Activated T-cell treated with anti-CD3 and anti-CD28 coated beads, Interleukin-2, amount 50 U/mL, for 4 hours (primary cell): ENCODE results near the gene TACC2. TPM values are rescaled to one million over a fixed set of nuclear protein-coding genes. Genes with fewer than 3 reads are reported as not detected.

Experiments used
- ATAC-seq, 2 donors: fragments of 200-7000 bp; cut with Tn5 transposase; one replicate each; pipeline ENCODE4 v1.10.0; 2021
- DNase-seq: peaks from one replicate; pipeline ENCODE4 v3.0.0-alpha.2; 2020
- H3K27me3 Mint-ChIP-seq: one replicate; pipeline ENCODE4 v1.8.0; 2021; ENCODE audit warnings: low read depth, mixed read lengths
- H3K36me3 Mint-ChIP-seq: one replicate; pipeline ENCODE4 v1.8.0; 2022; ENCODE audit warnings: mixed read lengths; ENCODE audit not compliant: insufficient read depth
- H3K4me1 Mint-ChIP-seq: one replicate; pipeline ENCODE4 v1.8.0; 2021; ENCODE audit warnings: low read depth, mixed read lengths
- H3K4me3 Mint-ChIP-seq: one replicate; pipeline ENCODE4 v1.8.0; 2021; ENCODE audit warnings: mild to moderate bottlenecking, moderate library complexity, mixed read lengths
- H3K9me3 Mint-ChIP-seq: one replicate; pipeline ENCODE4 v1.8.0; 2021; ENCODE audit warnings: mixed read lengths
- total RNA-seq, 3 donors: library from RNA; stranded (reverse); gene quantifications; one replicate each; pipeline ENCODE4 v1.2.1, GENCODE V29; 2021

Gene TACC2
- total RNA-seq, 3 donors from 2014 or later, result 0.21 to 0.57 (median 0.43) TPM

DNA sequence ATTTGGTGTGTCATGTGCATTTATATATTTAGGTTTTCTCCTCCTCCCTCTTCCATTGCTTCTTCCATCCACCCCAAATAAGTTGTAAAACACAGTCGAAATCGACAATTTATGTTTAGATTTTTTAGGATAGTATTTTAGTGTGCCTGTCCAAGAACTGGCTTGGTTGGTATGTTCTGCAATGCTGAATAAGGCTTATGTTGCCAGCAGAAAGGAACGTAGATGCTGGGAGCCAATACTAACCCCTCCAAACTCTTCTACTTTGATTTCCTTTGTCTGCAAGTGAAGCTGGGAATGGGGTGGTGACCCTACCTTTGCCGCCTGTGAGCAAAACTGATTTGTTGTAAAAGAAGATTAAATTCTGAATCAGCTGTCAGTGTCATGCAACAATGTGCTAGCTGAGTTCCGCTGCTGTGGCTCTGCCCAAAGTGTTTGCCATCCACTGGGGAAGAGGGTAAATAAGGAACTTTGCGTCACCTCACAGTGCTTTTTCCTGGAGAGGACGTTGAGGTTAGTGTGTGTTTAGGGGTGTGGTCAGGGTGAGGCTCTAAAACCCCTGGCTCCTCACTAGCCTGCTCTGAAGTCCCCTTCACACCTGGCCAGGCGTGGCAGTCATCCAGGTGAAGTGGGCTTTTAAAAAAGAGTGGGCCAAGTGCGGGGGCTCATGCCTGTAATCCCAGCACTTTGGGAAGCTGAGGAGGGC, 44.4 kb downstream of the TACC2 start:
- ATAC-seq (no peak), DNase-seq (no peak)
- Mint-ChIP-seq H3K4me1 (no peaks in the 10 kb centered on the region), H3K36me3 (no peaks in the 10 kb centered on the region), H3K27me3 (peaks cover 22% of the 10 kb centered on the region), H3K9me3 (no peaks in the 10 kb centered on the region), H3K4me3 (no peak overlapping the region)

DNA sequence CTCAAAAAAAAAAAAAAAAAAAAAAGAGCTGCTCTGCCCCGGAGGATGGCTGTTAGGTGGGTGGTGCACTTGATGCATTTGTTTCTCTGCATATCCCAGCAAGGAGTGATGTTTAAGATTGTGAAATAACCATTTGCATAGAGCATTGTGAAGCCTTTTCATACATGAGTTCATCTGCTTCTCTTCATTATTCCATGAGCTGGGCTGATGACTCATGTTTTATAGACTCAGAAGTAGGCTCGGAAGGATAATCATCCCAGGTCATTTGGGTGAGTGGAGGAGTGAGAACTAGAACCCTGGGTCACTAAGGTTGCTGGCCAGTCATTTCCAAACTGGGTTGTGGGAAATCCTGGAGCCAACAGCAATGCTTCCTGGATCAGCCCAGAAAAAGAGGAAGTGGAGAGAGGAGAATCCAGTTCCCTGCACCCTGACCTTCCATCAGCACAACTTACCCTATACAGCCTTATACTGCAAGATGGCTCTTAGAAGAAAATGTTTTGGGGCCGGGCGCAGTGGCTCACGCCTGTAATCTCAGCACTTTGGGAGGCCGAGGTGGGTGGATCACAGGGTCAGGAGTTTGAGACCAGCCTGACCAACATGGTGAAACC, 45.3 kb downstream of the TACC2 start:
- no peak for DNase-seq
- no peak for ATAC-seq
- Mint-ChIP-seq H3K4me3 (no peak overlapping the region), H3K27me3 (peaks cover 24% of the 10 kb centered on the region), H3K4me1 (no peaks in the 10 kb centered on the region), H3K9me3 (no peaks in the 10 kb centered on the region), H3K36me3 (no peaks in the 10 kb centered on the region)

DNA sequence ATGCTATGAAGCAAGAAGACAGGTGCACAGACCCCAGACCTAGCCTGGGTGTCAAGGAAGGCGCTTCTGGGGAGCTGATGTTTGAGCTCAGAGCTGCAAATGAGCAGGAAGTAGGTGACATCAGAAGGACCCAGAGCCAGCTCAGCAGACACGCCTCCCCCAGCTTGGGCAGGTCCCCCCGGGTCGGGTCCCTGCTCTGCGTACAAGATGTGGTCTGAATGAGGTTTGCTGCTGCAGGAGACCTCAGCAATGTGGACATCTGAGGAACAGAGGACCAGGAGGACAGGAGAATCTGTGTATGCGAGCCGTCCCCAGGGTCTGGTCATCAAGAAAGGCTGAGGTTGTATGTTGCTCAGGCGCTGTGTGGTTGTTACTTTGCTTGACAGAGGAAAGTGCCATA, 51.8 kb downstream of the TACC2 start:
- no peak for ATAC-seq
- no peaks in the 10 kb centered on the region for H3K4me1 Mint-ChIP-seq
- peaks cover 38% of the 10 kb centered on the region for H3K27me3 Mint-ChIP-seq
- no peaks in the 10 kb centered on the region for H3K9me3 Mint-ChIP-seq
- no peak for DNase-seq
- H3K36me3 Mint-ChIP-seq, result no peaks in the 10 kb centered on the region
- no peak overlapping the region for H3K4me3 Mint-ChIP-seq

DNA sequence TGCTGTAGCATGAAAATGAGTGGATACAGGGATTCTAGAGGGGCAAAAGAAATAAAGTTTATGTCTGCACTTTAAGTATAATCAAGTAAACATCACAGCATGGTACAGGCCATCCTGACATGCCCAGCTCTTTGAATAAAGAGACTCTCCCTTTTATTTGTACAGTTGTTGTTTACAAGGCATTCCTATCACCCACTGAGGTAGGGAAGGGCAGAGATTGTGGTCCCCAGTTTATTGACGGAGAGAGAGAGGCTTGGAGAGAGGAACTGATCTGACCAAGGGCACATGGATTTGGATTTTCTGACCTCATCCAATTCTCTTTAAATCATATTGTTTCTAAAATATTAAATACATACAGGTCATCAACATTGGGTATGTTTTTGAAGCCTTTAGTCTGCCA, 53.9 kb downstream of the TACC2 start:
- peaks cover 28% of the 10 kb centered on the region for H3K27me3 Mint-ChIP-seq
- no peaks in the 10 kb centered on the region for H3K4me1 Mint-ChIP-seq
- no peak overlapping the region for H3K4me3 Mint-ChIP-seq
- DNase-seq, result no peak
- no peaks in the 10 kb centered on the region for H3K36me3 Mint-ChIP-seq
- no peaks in the 10 kb centered on the region for H3K9me3 Mint-ChIP-seq
- no peak for ATAC-seq

DNA sequence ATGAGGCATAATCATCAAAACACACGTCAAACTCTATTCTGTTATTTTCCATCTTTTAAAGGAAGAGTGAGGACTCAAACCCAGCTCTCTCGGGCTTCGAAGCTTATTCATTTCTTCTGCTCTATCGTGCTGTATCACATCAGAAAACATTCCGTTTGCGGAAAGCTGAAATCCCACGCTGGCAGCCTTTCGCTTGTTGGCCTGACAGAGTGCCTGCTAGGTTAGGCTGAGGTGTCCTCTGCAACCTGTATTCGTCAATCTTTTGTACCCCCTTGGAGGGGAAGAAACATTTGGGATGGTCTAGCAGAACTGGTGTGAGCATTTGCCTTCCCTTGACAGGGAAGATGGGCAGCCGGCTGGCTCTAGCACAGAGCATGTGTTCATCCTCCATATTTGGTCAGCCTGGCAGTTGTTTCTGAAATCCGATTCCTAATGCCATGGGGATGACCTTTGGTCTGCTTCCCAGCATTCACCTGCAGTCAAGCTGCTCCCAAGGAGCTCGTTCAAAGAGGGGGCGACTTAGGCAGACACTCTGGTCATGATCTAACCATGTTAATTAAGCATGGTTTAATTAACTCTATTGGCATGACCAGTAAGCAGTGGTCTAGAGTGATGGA, 55.2 kb downstream of the TACC2 start:
- Mint-ChIP-seq H3K27me3 (peaks cover 24% of the 10 kb centered on the region), H3K4me3 (no peak overlapping the region), H3K4me1 (no peaks in the 10 kb centered on the region), H3K9me3 (no peaks in the 10 kb centered on the region), H3K36me3 (no peaks in the 10 kb centered on the region)
- ATAC-seq (no peak), DNase-seq (no peak)

DNA sequence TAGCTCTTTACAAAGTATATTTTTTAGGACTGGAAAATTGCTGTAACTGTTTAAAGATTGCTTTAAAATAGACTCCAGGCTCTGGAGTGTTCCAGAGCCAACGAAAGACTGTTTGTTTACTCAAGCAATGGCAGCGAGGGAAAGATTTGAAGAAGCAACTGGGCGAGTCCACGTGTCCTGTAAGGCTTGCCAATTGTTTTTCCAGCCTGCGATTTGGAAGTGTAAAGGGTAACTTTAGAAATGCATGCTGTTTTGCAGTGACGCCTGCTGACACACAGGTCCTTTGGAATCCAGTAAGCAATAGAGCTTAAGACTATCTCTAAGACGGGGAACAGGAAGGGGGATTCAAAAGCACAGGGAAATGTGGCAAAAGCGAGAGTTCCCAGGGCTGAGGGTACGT, 55.8 kb downstream of the TACC2 start:
- no peaks in the 10 kb centered on the region for H3K4me1 Mint-ChIP-seq
- no peak for ATAC-seq
- H3K36me3 Mint-ChIP-seq, result no peaks in the 10 kb centered on the region
- H3K4me3 Mint-ChIP-seq, result no peak overlapping the region
- peaks cover 20% of the 10 kb centered on the region for H3K27me3 Mint-ChIP-seq
- H3K9me3 Mint-ChIP-seq, result no peaks in the 10 kb centered on the region
- DNase-seq, result no peak

DNA sequence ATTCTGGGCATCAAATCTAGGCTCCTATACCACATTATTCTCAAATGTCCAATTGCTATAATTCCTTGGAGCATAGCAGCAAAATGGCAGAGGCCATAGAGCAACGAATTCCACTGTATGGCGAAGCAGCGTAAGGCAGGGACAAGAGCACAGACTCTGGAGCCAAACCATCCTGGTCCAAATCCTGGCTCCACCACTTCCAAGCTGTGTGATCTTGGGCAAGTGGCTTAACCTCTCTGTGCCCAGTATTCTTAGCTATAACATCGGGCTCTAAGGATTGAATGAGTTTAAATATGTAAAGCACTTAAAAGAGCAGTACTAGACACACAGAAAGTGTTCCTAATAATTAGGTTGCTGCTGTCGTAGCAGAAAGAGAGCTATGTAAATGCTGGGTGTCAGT, 56.2 kb downstream of the TACC2 start:
- Mint-ChIP-seq H3K4me3 (no peak overlapping the region), H3K9me3 (no peaks in the 10 kb centered on the region), H3K4me1 (no peaks in the 10 kb centered on the region), H3K36me3 (no peaks in the 10 kb centered on the region), H3K27me3 (peaks cover 19% of the 10 kb centered on the region)
- ATAC-seq (no peak), DNase-seq (no peak)

DNA sequence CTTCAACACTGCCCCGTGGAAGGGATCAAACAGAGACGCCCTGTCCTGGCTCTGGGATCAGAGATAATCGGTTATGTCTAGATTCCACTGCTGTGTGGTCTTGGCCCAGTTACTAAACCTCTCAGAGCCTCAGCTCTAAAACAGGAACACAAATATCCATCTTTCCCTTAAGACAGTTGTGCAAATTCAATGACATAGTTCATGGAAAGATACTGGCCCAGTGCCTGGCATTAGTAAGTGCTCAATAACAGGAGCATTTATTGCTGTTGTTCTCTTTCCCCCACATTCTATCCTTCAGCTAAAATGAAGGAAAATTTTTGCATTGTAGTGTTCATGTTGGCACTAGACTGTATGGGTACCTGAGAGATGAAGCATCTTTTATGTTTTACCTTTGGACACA, 58.6 kb downstream of the TACC2 start:
- no peak overlapping the region for H3K4me3 Mint-ChIP-seq
- H3K27me3 Mint-ChIP-seq, result peaks cover 17% of the 10 kb centered on the region
- H3K4me1 Mint-ChIP-seq, result no peaks in the 10 kb centered on the region
- DNase-seq (no peak), ATAC-seq (no peak)
- no peaks in the 10 kb centered on the region for H3K36me3 Mint-ChIP-seq
- no peaks in the 10 kb centered on the region for H3K9me3 Mint-ChIP-seq

DNA sequence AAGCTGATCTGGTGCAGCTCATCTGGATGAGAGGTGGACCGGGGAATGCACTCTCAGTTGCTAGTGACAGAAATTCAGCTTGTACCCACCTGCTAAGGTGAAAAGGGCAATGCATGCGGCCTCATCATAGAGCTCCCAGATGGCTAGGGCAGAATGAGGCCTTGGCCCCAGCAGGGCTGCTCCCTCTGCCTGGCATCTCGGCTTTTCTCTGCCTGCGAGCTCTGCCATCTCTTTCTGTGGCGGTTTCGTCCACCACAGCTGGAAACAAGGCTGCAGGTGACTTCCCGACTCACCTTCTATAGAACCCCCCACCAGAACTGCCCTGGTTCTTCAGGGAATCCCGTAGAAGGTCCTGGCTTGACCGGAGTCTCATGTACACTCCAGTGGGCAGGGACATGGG, 60.1 kb downstream of the TACC2 start:
- Mint-ChIP-seq H3K27me3 (peaks cover 18% of the 10 kb centered on the region), H3K4me1 (no peaks in the 10 kb centered on the region), H3K4me3 (no peak overlapping the region), H3K9me3 (no peaks in the 10 kb centered on the region), H3K36me3 (no peaks in the 10 kb centered on the region)
- DNase-seq, result no peak
- no peak for ATAC-seq

DNA sequence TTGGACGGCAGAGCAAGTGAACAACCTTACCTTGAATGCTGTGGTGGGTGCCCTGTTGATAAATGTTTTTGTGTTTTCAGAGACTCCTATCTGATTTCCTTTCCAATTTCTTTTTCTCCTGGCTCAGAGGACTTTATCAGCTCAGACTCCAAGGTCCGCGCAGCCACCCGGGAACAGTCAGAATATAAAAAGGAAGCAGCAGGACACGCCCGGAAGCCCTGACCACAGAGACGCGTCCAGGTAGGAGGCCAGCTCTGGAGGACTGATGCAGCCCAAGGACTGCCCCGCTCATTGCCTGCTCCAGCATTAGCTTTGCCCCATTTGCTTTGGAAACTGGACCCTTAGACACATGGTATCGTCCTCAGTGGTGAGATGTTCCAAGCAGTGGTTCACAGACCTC, 61.3 kb downstream of the TACC2 start:
- ATAC-seq (no peak), DNase-seq (no peak)
- Mint-ChIP-seq H3K4me3 (no peak overlapping the region), H3K4me1 (no peaks in the 10 kb centered on the region), H3K27me3 (peaks cover 8% of the 10 kb centered on the region), H3K36me3 (no peaks in the 10 kb centered on the region), H3K9me3 (no peaks in the 10 kb centered on the region)

DNA sequence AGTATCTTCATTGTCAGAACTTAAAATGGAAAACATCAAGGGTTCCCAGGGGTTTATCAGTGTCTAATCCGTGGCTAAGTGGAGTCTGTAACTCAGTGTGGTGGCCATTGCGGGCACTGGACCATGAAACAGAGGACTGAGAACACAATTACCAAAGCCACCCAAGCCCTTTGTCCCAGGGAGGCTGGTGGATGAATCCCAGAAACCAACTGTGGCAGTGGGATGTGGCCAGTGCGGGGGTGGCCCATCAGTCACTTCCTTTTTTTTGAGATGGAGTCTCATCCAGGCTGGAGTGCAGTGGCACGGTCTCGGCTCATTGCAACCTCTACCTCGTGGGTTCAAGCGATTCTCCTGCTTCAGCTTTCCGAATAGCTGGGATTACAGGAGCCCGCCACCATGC, 61.8 kb downstream of the TACC2 start:
- H3K4me1 Mint-ChIP-seq, result no peaks in the 10 kb centered on the region
- no peaks in the 10 kb centered on the region for H3K9me3 Mint-ChIP-seq
- H3K27me3 Mint-ChIP-seq, result peaks cover 3% of the 10 kb centered on the region
- DNase-seq, result no peak
- ATAC-seq, result no peak
- no peaks in the 10 kb centered on the region for H3K36me3 Mint-ChIP-seq
- no peak overlapping the region for H3K4me3 Mint-ChIP-seq

DNA sequence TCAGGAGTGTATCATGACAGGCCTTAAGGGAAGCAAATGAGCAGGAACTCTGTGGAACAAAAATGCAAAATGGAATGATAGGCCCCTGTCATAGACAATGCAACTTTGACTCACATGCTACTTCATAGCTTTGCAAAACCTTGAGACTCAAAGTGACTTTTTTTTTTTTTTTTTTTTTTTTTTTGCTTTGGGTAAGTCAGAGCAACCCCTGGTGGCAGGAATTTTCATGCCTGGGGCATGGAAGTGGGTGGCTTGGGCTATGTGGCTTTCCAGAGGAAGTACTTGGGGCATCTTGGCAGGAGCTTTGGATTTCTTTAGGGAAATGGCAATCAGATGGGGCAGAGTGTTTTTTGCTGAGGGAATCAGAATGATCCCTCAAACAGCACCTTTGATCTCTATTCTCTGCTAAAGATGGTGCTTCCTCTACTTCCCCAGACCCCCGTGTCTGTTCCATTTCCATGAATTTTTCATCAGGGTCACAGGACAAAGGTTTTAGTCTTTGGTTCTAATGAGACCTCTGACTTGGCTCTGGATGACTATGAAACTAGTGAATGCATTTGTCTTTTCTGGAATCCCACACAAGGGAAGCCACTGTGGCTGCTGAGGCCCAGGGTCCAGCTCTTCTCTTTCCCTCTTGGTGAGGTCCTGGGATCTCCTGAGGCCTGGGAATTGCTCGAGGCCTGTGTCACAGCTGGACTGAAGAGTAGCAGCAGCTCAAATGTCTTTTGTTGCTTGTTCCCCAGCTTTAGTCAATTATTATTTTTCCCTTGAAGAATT, 62.8 kb downstream of the TACC2 start:
- Mint-ChIP-seq H3K4me1 (no peaks in the 10 kb centered on the region), H3K9me3 (no peaks in the 10 kb centered on the region), H3K36me3 (no peaks in the 10 kb centered on the region), H3K4me3 (no peak overlapping the region), H3K27me3 (peaks cover 3% of the 10 kb centered on the region)
- ATAC-seq (no peak), DNase-seq (no peak)

DNA sequence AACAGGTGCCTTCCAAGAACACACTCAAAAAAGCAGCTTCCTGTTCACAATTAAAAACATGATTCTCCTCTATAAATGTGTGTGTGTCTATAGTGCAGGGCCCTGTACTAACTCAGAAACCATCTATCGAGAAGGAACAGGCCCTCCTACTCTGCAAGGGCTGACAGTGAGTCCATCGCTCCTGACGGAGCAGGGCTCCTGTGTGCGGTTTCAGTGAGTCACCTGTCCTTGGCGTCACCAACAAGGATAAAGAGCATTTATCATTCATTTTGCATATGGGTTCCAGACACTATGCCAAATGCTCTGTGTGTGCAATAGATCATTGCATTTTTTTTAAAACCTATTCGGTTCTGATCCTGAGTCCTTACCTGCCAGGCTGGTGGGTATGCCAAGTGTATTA, 63.7 kb downstream of the TACC2 start:
- ATAC-seq (no peak), DNase-seq (no peak)
- no peaks in the 10 kb centered on the region for H3K9me3 Mint-ChIP-seq
- no peaks in the 10 kb centered on the region for H3K4me1 Mint-ChIP-seq
- H3K27me3 Mint-ChIP-seq, result peaks cover 3% of the 10 kb centered on the region
- no peaks in the 10 kb centered on the region for H3K36me3 Mint-ChIP-seq
- no peak overlapping the region for H3K4me3 Mint-ChIP-seq

DNA sequence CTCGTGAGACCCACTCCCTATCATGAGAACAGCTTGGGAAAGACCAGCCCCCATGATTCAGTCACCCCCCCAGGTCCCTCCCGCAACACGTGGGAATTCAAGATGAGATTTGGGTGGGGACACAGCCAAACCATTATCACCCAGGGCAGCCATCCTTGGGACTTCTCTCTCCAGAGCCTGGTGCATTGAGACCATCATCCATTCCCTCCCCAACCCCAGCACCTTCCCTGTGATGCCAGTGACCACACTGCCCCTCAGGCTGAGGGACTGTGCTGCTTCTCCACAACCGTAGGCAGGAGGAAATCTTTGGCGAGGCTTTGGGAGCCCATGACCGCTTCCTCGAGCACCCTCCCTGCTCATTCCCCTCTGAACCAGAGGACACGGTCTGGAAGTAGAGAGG, 64.4 kb downstream of the TACC2 start:
- DNase-seq (no peak), ATAC-seq (no peak)
- Mint-ChIP-seq H3K4me1 (no peaks in the 10 kb centered on the region), H3K36me3 (no peaks in the 10 kb centered on the region), H3K9me3 (no peaks in the 10 kb centered on the region), H3K27me3 (peaks cover 3% of the 10 kb centered on the region), H3K4me3 (no peak overlapping the region)
